K562 (cell line): ENCODE measurements around the gene NDUFB3. TPM values are rescaled to one million over a fixed set of nuclear protein-coding genes. Genes with fewer than 3 reads are reported as not detected.

Source experiments
- ATAC-seq: fragments of 200-7000 bp; cut with Tn5 transposase; 3 replicates; pipeline ENCODE4 v1.9.1; 2020; ENCODE audit warnings: moderate library complexity
- BruUV-seq: library from RNA; stranded (reverse); fragments of 400-500 nt; replicated peaks from 2 replicates; lab custom pipeline; 2021; lab: Mats Ljungman, UMichigan
- CTCF ChIA-PET: fragments of 300-600 bp; formaldehyde crosslinking; extraction: SDS; loops from one replicate; lab custom pipeline; 2021; ENCODE audit warnings: low intra/inter-chr PET ratio; lab: Yijun Ruan, JAX
- POLR2A ChIA-PET: fragments of 300-600, 350-650 bp; sonication (Branson Sonifier 250); formaldehyde crosslinking; extraction: SDS; loops from one replicate; lab custom pipeline; 2021; ENCODE audit warnings: antibody characterized with exemption, inconsistent platforms; lab: Yijun Ruan, JAX
- DNase-seq, 4 experiments: peaks; one replicate each; pipeline versions ENCODE4 v3.0.0 to v3.0.0-alpha.2; 2011 to 2018; ENCODE audit warnings: low spot score in 3 of 4, mixed read lengths in 3 of 4; ENCODE audit errors: extremely low read depth in 1 of 4
- FAIRE-seq: peaks from 2 replicates; lab custom pipeline; 2011; peaks lifted over from hg19 to GRCh38; lab: Jason Lieb, UNC
- H2AFZ ChIP-seq: 2 replicates; pipeline ENCODE4 v1.6.0; 2011; ENCODE audit warnings: low read depth, low read length, control low read depth, inconsistent platforms
- H3K27ac ChIP-seq: fragments of 200-600 bp; 3 replicates; pipeline ENCODE4 v1.8.0; 2011; ENCODE audit warnings: low read depth, mild to moderate bottlenecking, control low read depth, inconsistent platforms, low read length, moderate library complexity, mixed read lengths; ENCODE audit errors: extremely low read depth
- H3K27me3 ChIP-seq, 2 experiments: fragments of 300-600 bp in 1 of 2; 2 replicates in 1 of 2; 3 replicates in 1 of 2; pipeline versions ENCODE4 v1.6.0 to v1.8.0; 2011; ENCODE audit warnings: inconsistent platforms in 2 of 2, low read length in 2 of 2, mild to moderate bottlenecking in 1 of 2, mixed read lengths in 1 of 2, moderate library complexity in 1 of 2; ENCODE audit not compliant: control insufficient read depth in 2 of 2, insufficient read depth in 2 of 2
- H3K36me3 ChIP-seq: fragments of 300-600 bp; 3 replicates; pipeline ENCODE4 v1.8.0; 2011; ENCODE audit warnings: mild to moderate bottlenecking, low read length, inconsistent platforms; ENCODE audit not compliant: control insufficient read depth, insufficient read depth
- H3K4me1 ChIP-seq, 2 experiments: fragments of 200-600 bp in 1 of 2; replicated peaks in 1 of 2; 2 replicates in 1 of 2; 3 replicates in 1 of 2; pipeline versions ENCODE4 v1.5.1 to v1.8.0; 2011; ENCODE audit warnings: inconsistent platforms in 2 of 2, low read length in 2 of 2, mild to moderate bottlenecking in 1 of 2, mixed read lengths in 1 of 2, moderate library complexity in 1 of 2; ENCODE audit not compliant: control insufficient read depth in 2 of 2, insufficient read depth in 2 of 2
- H3K4me2 ChIP-seq: 2 replicates; pipeline ENCODE4 v1.6.1; 2011; ENCODE audit warnings: low read length, control low read depth, inconsistent platforms, mixed read lengths; ENCODE audit not compliant: insufficient read depth
- H3K4me3 ChIP-seq: fragments of 200-600 bp; sonication (generic), shearing (Covaris generic); 2 replicates; pipeline ENCODE4 v1.5.1; 2016; ENCODE audit warnings: control low read depth, inconsistent platforms
- H3K79me2 ChIP-seq: fragments of 200-600 bp; 3 replicates; pipeline ENCODE4 v1.8.0; 2011; ENCODE audit warnings: low read length, inconsistent platforms; ENCODE audit not compliant: control insufficient read depth, insufficient read depth
- H3K9ac ChIP-seq, 2 experiments: 2 replicates each; pipeline versions ENCODE4 v1.6.0 to v1.6.1; 2011; ENCODE audit warnings: low read depth in 2 of 2, low read length in 2 of 2, control low read depth in 1 of 2, inconsistent platforms in 1 of 2, mild to moderate bottlenecking in 1 of 2, mixed read lengths in 1 of 2; ENCODE audit not compliant: insufficient read depth in 1 of 2
- H3K9me1 ChIP-seq: one replicate; pipeline ENCODE4 v1.6.0; 2011; ENCODE audit warnings: inconsistent platforms, mild to moderate bottlenecking, low read length, moderate library complexity; ENCODE audit not compliant: control insufficient read depth, insufficient read depth
- H3K9me3 ChIP-seq: replicated peaks from 2 replicates; pipeline ENCODE4 v1.5.1; 2011; ENCODE audit warnings: low read depth, low read length, inconsistent platforms; ENCODE audit not compliant: control insufficient read depth, insufficient read depth
- H4K20me1 ChIP-seq: replicated peaks from 2 replicates; pipeline ENCODE4 v1.6.1; 2011; ENCODE audit warnings: low read length, inconsistent platforms, mixed read lengths; ENCODE audit not compliant: control insufficient read depth, insufficient read depth
- C11orf30 ChIP-seq: fragments of 450-650 bp; IDR thresholded peaks from 2 replicates; pipeline ENCODE4 v1.6.1; 2016; ENCODE audit warnings: low read depth, mild to moderate bottlenecking
- DMBX1 ChIP-seq: fragments of 250-450 bp; sonication (Bioruptor Pico); IDR thresholded peaks from 2 replicates; pipeline ENCODE4 v1.8.0; 2022; ENCODE audit warnings: inconsistent platforms, mild to moderate bottlenecking, moderate library complexity, borderline replicate concordance
- GABPA ChIP-seq: fragments of 200-800 bp; sonication (Bioruptor generic); conservative IDR thresholded peaks from 2 replicates; pipeline ENCODE4 v1.6.1; 2016; ENCODE audit warnings: low read depth, missing genetic modification characterization, missing compliant biosample characterization
- HES1 ChIP-seq: fragments of 450-650 bp; IDR thresholded peaks from 2 replicates; pipeline ENCODE4 v1.6.1; 2016; ENCODE audit warnings: low read depth, mild to moderate bottlenecking, moderate library complexity
- HNRNPLL ChIP-seq: fragments of 200-400 bp; formaldehyde crosslinking; IDR thresholded peaks from 2 replicates; pipeline ENCODE4 v1.6.1; 2017; ENCODE audit warnings: low read length, low read depth, mild to moderate bottlenecking; ENCODE audit not compliant: poor library complexity, severe bottlenecking
- MTA3 ChIP-seq: fragments of 450-650 bp; formaldehyde crosslinking; IDR thresholded peaks from 2 replicates; pipeline ENCODE4 v1.6.1; 2017; ENCODE audit warnings: mild to moderate bottlenecking, borderline replicate concordance
- NCOA1 ChIP-seq: fragments of 450-650 bp; IDR thresholded peaks from 2 replicates; pipeline ENCODE4 v1.6.1; 2016; ENCODE audit warnings: low read depth
- NFXL1 ChIP-seq: fragments of 450-650 bp; formaldehyde crosslinking; IDR thresholded peaks from 2 replicates; pipeline ENCODE4 v1.4.0; 2021; ENCODE audit warnings: mild to moderate bottlenecking
- POLR3A ChIP-seq: IDR thresholded peaks from 2 replicates; pipeline ENCODE4 v1.6.1; 2011; ENCODE audit warnings: borderline replicate concordance, mild to moderate bottlenecking, moderate library complexity; ENCODE audit not compliant: insufficient read length, insufficient read depth; ENCODE audit errors: extremely low read depth
- RBFOX2 ChIP-seq: fragments of 200-400 bp; formaldehyde crosslinking; IDR thresholded peaks from 2 replicates; pipeline ENCODE4 v1.6.1; 2017; ENCODE audit warnings: low read depth, mild to moderate bottlenecking, low read length, moderate library complexity
- RFX1 ChIP-seq: fragments of 450-650 bp; IDR thresholded peaks from 2 replicates; pipeline ENCODE4 v1.6.1; 2016; ENCODE audit warnings: mild to moderate bottlenecking, moderate library complexity
- ZNF316 ChIP-seq: fragments of 450-650 bp; IDR thresholded peaks from 2 replicates; pipeline ENCODE4 v1.6.1; 2016
- ZNF76 ChIP-seq: fragments of 250-450 bp; sonication (Bioruptor Pico); IDR thresholded peaks from 2 replicates; pipeline ENCODE4 v1.4.0; 2020; ENCODE audit warnings: mild to moderate bottlenecking, moderate library complexity, borderline replicate concordance
- WGBS: fragments of 100-300 bp; shearing (Covaris generic); methylation state at CpG from one replicate; pipeline ENCODE4 v1.1.6; 2016; ENCODE audit warnings: low coverage, mixed read lengths; ENCODE audit not compliant: insufficient coverage; ENCODE audit errors: missing lambda C conversion rate; 5-methylcytosine and 5-hydroxymethylcytosine counted together
- in situ Hi-C: fragments of 300-500 bp; cut with MboI; formaldehyde crosslinking; loops from 4 replicates; pipeline ENCODE4 v1.15.0; 2018; ENCODE audit warnings: inconsistent platforms, mixed read lengths
- intact Hi-C: fragments of 100-400 bp; cut with micrococcal nuclease; formaldehyde crosslinking; loops from 2 replicates; pipeline ENCODE4 v1.14.2; 2022
- polyA plus RNA-seq, 8 experiments: library from polyadenylated mRNA; depleted of rRNA in 4 of 8; stranded (reverse) in 5 of 8; unstranded in 3 of 8; fragments of >200 nt; fragmentation: Nextera tagmentation in 2 of 8; fragmentation: Illumina TruSeq in 1 of 8; extraction: Ambion mirVana in 2 of 8; extraction: Trizol in 1 of 8; gene quantifications; 2 replicates each; pipeline versions ENCODE4 v1.2.1 to v1.2.3, GENCODE V29; 2011 to 2014; ENCODE audit warnings: inconsistent platforms in 1 of 8, missing spikeins in 1 of 8
- total RNA-seq, 7 experiments: library from RNA; depleted of rRNA in 6 of 7; stranded (reverse); fragments of >200 nt in 6 of 7; fragmentation: Illumina TruSeq in 2 of 7; extraction: Trizol in 2 of 7; gene quantifications; 2 replicates each; pipeline versions ENCODE4 v1.2.1 to v1.2.3, GENCODE V29; 2011 to 2021; ENCODE audit warnings: low replicate concordance in 1 of 7
- TF ChIP-seq, protein P1 (sequence below): fragments of 250-450 bp; sonication (Bioruptor Pico); IDR thresholded peaks from 2 replicates; pipeline ENCODE4 v1.8.0; 2021; ENCODE audit warnings: moderate library complexity, mild to moderate bottlenecking, inconsistent platforms

The NDUFB3 gene
- total and polyA plus RNA-seq, 9 of the 15 experiments (the other 6 are each of a cell fraction or from before 2014, with no cell fraction given) = 126 to 786 (median 156) TPM

DNA sequence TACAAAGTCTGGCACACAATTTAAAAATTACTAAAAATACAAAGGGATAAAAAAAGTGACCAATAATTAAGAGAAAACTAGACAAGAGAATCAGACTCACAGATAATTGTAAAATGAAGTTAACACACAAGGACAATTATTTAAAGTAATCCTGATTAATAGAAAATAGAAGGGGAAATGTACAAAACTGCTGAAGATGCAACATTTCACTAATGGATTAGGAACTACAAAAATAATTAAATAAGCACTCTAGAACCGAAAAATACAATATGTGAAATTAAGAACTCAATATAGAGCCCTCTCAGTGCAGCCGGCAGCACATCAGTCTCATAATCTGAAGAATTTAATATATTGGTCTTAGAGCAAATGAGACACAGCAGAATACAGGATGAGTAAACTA is 24.9 kb upstream of the NDUFB3 start:
- Histone ChIP-seq H3K36me3 (peaks cover 23% of the 10 kb centered on the region; the same call in 1 of the 3 replicates), H4K20me1 (no peaks in the 10 kb centered on the region), H3K9me1 (no peaks in the 10 kb centered on the region), H3K79me2 (peaks cover 81% of the 10 kb centered on the region), H3K9ac (no peak overlapping the region), H3K4me1 (peaks cover 0 to 2% of the 10 kb centered on the region in 2 experiments; a peak in 1 of 5 replicates), H3K27ac (no peak overlapping the region), H3K9me3 (no peaks in the 10 kb centered on the region), H2AFZ (no peak overlapping the region), H3K27me3 (no peaks in the 10 kb centered on the region), H3K4me3 (no peak overlapping the region), H3K4me2 (no peak overlapping the region)
- no peak for TF ChIP-seq NFXL1 (CRISPR knock-in tag)
- TF ChIP-seq POLR3A = no peak
- no peak for TF ChIP-seq RBFOX2
- no peak for TF ChIP-seq ZNF76 (CRISPR knock-in tag)
- TF ChIP-seq HNRNPLL = no peak
- TF ChIP-seq, protein P1, sequence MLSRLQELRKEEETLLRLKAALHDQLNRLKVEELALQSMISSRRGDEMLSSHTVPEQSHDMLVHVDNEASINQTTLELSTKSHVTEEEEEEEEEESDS (CRISPR knock-in tag) = no peak
- no peak for TF ChIP-seq GABPA (tag)
- no peak for TF ChIP-seq HES1
- no peak for TF ChIP-seq RFX1
- TF ChIP-seq NCOA1 = no peak
- TF ChIP-seq C11orf30 = peak; percentile 71
- no peak for TF ChIP-seq MTA3
- peak; percentile 87 for TF ChIP-seq ZNF316
- TF ChIP-seq DMBX1 = no peak
- DNase-seq = no peak
- ChIA-PET CTCF (no interaction called here), POLR2A (no interaction called here)
- WGBS = 64% methylated on average over 2 of the region's 2 CpGs
- no TSS peak for BruUV-seq
- intact Hi-C loops = no loop called here
- ATAC-seq = no peak
- in situ Hi-C loops = no loop called here
- FAIRE-seq = no peak
